NCI-H2196 treated with DMSO at 0.1 percent for 48 hours (cell line): ENCODE data around the gene PLXND1.

ENCODE experiments used
- DNase-seq: peaks from one replicate; lab custom pipeline; 2025; ENCODE audit not compliant: unreplicated experiment; lab: John Stamatoyannopoulos, UW

PLXND1 gene

GRCh38 chr3:129564981-129565644, 41.4 kb downstream of the PLXND1 start:
- DNase-seq: no peak

GRCh38 chr3:129563850-129564535, 42.5 kb downstream of the PLXND1 start:
- DNase-seq: no peak

GRCh38 chr3:129563332-129563731, 43.1 kb downstream of the PLXND1 start:
- no peak for DNase-seq

GRCh38 chr3:129562803-129563202, 43.7 kb downstream of the PLXND1 start:
- DNase-seq: no peak

GRCh38 chr3:129561619-129562248, 44.7 kb downstream of the PLXND1 start:
- no peak for DNase-seq

- peak; percentile 44 for DNase-seq
Observed at GRCh38 chr3:129560911-129561594, 45.4 kb downstream of the PLXND1 start.

GRCh38 chr3:129560269-129560787, 46.1 kb downstream of the PLXND1 start:
- DNase-seq: no peak

- DNase-seq: no peak
Observed at GRCh38 chr3:129559565-129560079, 46.9 kb downstream of the PLXND1 start.

GRCh38 chr3:129558772-129559564, 47.5 kb downstream of the PLXND1 start:
- peak; percentile 33 for DNase-seq

GRCh38 chr3:129558081-129558771, 48.2 kb downstream of the PLXND1 start:
- DNase-seq: no peak

- DNase-seq: no peak
Observed at GRCh38 chr3:129557548-129557894, 49.0 kb downstream of the PLXND1 start.

GRCh38 chr3:129556890-129557547, 49.5 kb downstream of the PLXND1 start:
- no peak for DNase-seq

GRCh38 chr3:129556358-129556695, 50.1 kb downstream of the PLXND1 start:
- DNase-seq: no peak

GRCh38 chr3:129555616-129556357, 50.7 kb downstream of the PLXND1 start:
- DNase-seq: no peak

GRCh38 chr3:129555153-129555550, 51.3 kb downstream of the PLXND1 start:
- no peak for DNase-seq

GRCh38 chr3:129554356-129555152, 51.9 kb downstream of the PLXND1 start:
- DNase-seq: no peak

GRCh38 chr3:129553719-129554118, 52.8 kb downstream of the PLXND1 start:
- no peak for DNase-seq

GRCh38 chr3:129553171-129553570, 53.3 kb downstream of the PLXND1 start:
- no peak for DNase-seq
